HG03097 (cell line): ENCODE results near the gene MNDA.

Experiments used
- ATAC-seq: cut with Tn5 transposase; IDR thresholded peaks from one replicate; pipeline ENCODE4 v1.9.1; 2021; ENCODE audit not compliant: unreplicated experiment, low FRiP score

The MNDA gene

DNA sequence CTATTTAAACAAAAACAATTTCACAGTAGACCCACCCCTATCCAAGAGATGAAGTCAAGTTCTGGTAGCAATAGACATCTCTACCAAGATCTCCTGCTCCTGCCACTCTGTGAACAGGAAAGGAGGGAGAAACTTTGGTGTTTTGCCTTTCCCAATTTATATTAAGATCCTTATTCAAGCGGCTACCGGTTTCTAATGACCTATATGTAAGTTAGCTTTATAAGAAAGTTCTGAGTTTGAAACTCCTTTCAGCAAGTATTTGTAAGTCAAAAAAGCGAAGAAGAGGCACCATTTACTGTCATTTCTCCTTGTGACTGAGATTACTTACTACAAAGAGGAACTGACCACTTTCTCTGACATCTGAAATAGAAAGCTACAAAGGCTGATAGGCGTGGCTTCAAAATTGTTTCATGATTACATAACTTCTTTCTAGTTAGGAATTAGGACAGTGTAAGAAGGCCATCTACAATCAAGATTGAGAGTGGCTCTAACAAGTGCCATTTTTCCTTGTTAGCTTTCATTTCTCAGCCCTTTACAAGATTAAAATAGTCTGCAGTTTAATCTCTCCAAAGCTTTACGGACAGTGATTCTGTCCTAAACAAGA is at the start of gene MNDA:
TSS of gene MNDA (plus strand) at position 448 of the 604 bp plus-strand sequence. CDS start 10,803 bp downstream, outside the sequence.
- ATAC-seq, result peak; percentile 75

DNA sequence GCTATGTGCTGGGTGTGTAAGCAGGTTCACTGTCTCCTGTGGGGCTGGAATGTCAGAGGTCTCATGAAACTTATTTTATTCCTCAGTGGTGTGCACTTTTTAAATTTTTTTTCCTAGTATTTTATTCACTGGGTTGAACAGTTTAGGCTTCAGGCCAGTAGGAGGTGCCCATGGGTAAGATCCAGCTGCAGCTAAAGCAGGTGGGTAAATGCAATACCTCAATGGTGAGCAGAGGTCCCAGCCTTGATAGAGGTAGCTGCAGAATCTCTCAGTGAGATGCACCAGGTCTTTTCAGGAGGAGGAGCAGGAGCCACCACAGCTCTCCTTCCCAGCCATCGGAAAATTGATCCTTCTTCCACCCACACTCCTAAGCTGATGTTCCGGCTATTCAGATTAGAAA is 37.5 kb upstream of the MNDA start:
- no peak for ATAC-seq

DNA sequence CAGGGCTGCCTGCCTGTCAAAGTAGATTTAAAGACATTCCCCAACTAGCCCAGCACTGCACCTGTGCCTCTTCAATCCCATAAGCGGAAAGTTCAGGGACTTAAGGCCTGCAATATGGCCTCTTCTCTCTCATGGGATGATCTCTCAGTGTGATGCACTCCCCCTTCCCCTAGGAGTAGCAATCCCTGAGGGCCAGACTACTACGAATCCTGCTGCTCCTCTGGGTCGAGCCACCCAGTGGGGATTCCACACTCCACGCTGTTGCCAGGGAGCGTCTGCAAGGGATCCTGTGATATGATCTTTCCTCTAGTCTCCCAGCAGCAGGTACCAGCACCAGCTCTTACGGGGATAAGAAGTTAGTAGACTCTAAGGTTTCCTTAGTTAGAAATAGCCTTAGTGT is 36.9 kb upstream of the MNDA start:
- ATAC-seq, result no peak

DNA sequence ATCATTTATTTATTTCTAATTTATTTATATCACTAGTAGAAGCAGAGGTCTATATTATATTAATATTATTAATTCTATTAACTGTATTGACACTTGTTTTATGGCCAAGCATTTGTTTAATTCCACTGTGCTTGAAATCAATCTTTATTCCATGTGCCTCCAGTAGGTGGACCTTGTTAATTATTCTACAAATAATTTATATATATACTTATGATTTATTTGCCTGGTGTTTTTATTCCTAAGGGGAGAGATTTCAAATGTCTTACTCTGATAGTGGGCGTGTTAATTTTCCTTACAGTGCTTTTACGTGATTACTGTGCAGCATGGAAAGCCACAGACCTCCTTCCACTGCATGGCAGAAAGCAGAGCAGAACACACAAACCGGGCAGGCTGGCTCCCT is 32.6 kb upstream of the MNDA start:
- no peak for ATAC-seq

DNA sequence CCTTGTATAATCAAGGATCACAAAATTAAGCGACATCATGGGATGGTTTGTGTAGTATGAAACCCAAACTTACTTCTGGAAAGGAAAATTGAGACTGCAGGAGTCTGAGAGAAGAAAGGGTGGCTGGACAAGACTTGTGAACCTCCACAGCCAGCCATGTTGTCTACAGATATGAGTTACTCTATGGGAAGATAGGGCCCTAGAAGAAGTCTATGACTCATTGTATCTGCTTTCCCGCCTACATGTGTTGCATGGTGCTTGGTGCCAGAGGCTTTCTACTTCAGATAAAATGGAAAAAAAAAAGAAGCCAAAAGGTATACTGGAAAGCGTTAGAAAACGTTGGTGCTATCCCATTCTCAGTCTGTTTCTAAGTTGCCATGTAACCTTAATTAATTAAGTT is 31.5 kb upstream of the MNDA start:
- ATAC-seq, result no peak

DNA sequence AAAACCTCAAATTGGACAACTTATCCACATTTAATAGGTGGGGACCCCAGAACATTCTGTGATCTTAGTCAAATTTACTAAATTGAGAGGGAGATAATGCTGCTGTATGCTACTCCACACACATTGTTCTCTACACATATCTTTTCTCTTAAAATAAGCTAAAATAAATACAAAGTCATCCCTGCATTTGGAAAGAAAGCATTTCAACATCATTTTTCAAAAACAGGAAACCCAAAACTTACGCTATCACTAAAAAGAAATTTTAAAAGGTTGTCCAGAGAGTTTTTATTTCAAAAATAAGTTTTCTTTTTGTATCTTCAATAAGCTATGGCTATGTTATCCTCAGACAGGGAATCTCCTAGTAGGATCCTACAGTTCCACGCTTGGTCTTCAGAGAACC is 30.6 kb upstream of the MNDA start:
- ATAC-seq, result no peak

DNA sequence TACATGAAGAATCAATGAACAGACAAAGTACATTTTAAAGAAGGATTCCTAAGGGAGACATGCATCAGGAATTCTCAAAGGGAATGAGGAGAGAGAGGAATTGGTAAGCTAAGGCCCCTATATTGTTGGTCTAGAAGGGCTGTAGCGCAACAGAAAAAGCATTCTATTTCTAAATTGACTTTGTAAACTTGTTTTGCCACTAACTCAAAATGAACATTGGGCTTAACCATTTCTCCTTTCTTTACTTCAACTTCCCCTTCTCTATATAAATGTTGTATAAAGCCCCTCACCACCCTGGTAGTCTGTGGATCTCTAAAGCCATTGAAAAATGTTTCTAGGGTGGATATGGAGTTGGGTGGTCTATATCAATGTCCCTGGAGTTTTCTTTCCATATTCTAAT is 29.8 kb upstream of the MNDA start:
- ATAC-seq, result no peak

DNA sequence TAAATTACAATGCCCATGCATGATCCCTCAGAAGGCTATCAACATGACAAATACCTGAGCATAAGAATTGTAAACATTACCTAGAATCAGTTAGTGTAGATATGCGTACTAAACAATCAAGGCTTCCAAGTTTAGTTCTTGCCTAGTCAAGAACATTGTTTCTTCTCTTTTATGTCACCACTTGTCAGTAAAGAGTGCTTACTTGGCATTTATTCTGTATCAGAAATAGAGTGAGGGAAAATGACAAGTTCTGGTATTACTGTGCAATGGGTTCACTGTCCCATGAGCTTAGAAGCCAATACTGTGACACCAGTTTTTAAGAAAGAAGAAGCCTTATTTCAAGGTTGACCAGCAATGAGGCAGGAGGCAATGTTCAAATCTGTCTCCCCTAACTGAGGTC is 27.5 kb upstream of the MNDA start:
- no peak for ATAC-seq

DNA sequence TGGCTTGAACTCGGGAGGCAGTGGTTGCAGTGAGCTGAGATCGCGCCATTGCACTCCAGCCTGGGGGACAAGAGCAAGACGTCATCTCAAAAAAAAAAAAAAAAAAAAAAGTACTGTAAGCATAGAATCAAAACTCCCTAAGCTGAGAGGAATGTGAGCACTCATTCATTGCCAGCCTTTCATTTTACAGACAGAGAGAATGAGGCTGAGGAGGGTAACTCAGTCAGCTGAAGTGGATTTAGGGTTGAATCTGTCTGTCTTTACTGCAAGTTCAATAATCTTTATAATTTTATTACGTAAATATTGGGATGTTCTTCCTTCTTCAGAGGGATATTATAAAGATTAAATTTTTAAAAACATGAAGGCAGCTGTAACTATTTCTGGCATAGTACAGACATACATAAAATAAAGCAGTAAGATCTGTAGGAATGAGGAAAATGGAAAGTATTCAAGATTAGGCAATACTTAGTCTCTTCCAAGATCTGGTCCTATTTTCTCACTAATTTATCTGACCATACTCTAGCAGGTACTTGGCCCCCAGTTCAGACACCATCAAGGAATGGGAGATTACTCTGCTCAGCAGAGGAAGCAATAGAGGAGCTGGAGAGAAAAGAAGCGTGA is 24.1 kb upstream of the MNDA start:
- ATAC-seq, result no peak

DNA sequence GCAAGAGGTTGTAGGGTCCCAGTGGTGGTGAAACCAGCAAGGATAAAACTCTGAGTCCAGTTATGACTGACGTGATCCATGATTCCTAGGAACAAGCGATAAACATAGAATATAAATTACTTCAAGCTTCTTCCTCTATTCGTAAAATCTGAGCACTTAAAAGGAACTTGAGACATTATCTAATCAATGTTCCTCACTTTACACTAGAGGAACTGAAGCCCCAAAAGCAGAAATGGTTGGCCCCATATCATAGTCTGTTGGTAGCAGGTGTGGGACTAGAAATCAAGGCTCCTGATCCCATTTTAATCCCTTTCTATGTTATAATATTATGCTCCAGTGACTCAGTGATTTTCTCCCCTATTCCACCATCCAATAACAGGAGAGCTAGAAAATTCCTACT is 21.9 kb upstream of the MNDA start:
- no peak for ATAC-seq

DNA sequence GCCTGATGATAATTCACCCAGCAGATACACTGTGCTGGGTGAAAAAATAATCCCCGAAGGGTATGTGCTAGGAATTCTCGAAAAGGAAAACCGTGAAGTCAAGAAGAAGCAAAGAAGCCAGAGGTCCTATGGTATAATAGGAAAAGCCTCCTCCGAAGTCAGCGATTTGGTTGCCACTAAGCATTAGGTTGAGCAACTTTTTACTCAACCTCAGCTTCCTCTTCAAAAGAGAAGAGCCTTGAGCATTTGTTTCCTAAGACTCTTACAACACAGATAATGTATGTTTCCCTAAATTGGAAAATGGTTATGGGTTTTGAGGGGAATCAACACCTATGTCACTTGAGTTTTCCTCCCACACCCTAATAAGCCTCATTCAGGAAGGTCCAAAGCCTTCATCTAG is 21.3 kb upstream of the MNDA start:
- no peak for ATAC-seq

DNA sequence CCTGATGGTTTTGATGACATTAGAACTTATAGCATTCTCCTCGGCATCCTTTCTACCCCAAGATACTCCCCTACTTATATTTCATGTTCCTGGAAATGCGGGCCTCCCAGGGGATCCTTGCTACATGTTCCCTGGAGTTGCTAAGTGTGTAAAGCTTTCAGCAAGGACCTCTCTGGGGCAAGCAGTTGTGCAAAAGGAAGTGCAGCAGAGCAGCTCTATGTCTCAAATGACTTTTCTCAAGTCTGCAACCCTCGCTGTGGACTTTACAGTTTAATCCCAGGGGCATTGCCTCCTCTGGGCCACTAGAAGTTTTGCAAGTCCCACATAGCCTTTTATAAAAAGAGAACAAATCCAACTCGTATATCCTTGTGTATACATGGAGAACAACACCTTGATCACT is 20.8 kb upstream of the MNDA start:
- no peak for ATAC-seq

DNA sequence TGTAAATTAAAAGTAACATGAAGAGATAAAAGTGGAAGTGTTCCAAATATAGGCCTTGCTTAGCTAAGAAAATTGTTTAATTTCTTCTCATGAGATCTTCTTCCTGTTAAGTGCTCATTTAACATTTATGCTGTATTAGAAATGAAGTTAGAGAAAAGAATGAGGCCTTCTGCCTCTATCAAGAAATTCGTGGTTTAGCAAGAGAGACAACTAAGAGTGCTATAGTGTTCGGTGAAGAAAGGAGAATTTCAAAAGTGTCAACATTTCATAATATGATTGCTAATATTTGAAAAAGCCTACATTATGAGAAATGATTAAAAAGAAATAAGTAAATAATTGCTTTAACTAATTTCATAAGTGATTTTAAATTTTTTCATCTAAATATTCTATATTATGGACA is 18.8 kb upstream of the MNDA start:
- no peak for ATAC-seq

DNA sequence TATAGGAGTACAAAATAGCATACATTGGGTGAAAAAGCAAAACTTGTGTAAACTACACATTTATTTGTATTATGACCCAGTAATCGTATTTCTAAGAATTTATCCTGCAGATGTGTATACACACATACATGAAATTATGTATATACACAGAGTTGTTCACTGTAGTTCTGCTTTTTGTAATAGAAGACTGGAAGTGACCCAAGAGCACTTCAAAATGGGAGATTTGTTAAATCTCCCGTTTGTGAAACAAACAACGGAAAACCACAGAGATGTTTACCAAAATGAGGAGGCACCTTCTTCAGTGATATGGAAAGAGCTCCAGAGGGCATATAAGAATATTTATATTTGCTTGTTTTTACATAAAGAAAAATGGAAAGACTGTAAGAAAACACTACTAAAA is 18.0 kb upstream of the MNDA start:
- no peak for ATAC-seq

DNA sequence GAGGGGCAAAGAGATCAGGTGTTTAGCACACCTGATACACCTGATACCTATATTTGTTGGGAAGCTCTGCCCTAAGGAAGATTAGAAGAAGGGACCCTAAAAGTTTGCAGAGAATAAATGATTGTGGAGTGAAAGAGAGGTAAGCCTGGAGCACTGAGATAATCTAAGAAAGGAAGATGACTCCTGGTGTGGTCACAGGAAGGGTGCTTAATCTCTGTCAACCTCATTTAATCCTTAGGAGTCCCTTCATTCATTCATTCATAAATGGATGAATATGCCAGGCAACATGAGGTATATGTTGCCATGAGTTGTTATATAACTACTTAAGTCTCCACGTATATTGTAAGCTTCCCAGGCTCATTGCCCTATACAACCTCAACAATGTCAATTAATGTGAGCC is 16.2 kb upstream of the MNDA start:
- no peak for ATAC-seq

DNA sequence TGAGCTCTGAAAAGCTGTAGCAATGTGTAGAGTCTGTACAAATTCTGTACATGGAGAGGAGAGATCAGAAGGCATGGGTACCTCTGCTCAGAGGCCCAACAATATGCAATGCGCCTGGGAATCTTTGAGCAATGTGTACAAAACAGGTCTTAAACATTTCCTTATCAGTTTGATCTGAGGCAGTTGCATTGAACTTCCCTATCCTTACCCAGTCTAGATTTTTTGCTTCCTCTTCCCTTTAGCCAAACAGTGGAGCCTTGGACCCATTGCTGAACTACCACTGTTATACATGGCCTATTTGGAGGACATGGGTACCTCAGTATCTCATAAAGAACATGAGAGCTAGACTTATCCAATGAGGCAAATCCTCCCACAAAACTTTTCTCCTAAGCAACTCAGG is 12.6 kb upstream of the MNDA start:
- no peak for ATAC-seq

DNA sequence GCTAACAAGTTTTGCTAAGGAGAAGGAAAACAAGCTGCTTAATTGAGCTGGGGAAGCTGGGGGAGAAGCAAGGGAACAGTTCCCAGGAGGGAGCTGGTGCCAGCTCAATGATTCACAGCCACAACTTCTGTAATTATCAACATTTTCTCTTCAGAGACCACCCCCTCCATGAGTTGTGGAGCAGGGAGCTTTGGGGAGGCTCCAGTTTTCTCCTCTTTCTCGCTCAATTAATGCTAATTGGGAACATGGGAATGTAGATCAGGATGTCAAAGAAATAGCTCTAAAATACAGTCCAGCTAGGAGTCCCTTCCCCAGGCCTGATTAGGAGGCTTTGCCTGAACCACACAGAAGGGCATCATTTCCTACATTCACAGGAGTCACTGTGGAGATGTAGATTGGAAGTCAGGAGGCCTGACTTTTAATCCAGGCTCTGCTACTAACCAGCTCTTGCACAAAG is 12.1 kb upstream of the MNDA start:
- ATAC-seq, result no peak

DNA sequence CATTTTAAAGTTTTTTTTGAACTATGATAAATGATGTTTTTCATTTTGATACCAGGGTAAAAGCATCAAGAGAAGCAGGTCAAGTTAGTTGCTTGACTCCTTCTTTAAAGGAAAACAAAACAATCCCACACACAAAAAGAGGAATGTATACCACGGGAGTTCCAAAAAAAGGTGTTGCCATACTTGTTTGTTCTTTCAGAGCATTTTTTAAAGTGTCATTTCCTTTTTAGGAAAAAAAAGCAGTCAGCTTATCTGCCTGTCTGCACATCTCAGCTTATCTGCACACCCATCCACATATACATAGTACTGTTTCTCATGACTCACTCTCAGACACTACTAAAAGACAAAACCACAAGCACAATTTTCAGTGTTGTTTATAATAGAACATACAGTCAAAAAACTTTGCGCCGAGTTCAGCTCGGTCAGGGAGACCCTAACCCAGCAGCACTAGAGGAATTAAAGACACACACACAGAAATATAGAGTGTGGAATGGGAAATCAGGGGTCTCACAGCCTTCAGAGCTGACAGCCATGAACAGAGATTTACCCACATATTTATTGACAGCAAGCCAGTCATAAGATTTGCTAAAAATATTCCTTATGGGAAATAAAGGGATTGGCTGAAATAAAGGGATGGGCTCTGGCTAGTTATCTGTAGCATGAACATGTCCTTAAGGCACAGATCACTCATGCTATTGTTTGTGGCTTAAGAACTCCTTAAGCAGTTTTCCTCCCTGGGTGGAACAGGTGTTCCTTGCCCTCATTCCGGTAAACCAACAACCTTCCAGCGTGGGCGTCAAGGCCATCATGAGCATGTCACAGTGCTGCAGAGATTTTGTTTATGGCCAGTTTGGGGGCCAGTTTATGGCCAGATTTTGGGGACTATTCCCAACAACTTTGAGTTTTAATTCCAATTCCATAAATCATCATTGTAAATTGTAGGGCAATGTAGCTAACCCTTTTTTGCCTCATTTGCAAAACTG is 11.4 kb upstream of the MNDA start:
- no peak for ATAC-seq

DNA sequence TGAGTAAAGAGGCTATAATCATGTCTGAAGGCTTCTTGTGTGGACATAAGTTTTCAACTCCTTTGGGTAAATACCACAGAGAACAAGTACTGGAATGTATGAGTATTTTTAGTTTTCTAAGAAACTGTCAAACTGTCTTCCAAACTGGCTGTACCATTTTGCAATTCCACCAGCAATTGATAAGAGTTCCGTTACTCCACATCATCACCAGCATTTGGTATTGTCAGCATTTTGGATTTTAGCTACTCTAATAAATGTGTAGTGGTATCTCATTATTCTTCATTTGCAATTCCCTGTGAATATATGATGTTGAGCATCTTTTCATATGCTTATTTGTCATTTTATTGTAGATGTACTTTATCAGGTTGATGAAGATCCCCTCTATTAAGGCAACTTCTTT is 9.4 kb upstream of the MNDA start:
- ATAC-seq, result no peak

DNA sequence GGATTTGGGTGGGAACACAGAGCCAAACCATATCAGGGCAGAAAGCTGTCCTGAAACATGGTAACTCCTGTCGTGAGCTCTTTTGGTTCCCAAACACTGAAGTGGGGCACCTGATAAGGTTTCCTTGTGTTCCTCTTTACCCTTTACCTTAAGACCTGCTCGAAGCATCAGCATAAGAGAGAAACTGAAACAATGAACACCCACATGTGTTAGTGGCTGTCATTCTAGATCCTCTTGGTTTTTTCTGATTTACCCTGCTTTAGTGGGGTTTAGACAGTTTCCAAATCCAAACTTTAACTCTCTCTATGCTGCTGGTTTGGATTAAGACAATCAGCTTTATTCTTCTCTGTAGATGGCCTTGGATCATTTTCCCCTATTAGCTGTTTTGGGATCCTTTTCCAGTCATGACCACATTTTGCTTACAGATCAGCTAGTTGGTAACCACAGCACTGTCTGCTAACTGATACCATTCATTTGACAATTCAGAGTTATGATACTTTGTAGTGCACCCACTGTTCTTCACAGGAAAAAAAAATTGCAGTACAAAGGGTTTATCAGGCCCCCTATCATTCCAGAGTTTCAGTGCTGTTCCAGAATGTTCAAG is 975 bp upstream of the MNDA start:
- no peak for ATAC-seq

DNA sequence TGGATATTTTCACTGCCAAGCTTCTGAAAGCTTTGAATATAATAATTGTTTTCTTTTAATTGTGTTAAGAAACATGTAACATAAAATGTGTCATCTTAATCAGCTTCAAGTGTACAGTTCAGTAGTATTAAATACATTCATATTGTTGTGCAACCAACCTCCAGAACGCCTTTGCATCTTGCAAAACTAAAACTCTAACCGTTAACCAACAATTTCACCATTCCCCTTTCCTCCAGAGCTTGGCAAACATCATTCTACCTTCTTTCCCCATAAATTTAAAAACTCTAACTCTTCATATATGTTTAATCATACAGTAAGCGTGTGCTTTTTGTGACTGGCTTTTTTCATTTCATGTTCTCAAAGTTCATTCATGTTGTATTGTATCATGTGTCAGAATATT is 2.1 kb downstream of the MNDA start:
- ATAC-seq, result no peak
